ENCODE measurements around the gene CNTFR.
"Not testable (repeated sequence)": the region's sequence is repeated elsewhere in the genome, so short reads cannot be mapped to it uniquely, and the experiment has no call there.

CNTFR gene, protein sequence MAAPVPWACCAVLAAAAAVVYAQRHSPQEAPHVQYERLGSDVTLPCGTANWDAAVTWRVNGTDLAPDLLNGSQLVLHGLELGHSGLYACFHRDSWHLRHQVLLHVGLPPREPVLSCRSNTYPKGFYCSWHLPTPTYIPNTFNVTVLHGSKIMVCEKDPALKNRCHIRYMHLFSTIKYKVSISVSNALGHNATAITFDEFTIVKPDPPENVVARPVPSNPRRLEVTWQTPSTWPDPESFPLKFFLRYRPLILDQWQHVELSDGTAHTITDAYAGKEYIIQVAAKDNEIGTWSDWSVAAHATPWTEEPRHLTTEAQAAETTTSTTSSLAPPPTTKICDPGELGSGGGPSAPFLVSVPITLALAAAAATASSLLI

DNA sequence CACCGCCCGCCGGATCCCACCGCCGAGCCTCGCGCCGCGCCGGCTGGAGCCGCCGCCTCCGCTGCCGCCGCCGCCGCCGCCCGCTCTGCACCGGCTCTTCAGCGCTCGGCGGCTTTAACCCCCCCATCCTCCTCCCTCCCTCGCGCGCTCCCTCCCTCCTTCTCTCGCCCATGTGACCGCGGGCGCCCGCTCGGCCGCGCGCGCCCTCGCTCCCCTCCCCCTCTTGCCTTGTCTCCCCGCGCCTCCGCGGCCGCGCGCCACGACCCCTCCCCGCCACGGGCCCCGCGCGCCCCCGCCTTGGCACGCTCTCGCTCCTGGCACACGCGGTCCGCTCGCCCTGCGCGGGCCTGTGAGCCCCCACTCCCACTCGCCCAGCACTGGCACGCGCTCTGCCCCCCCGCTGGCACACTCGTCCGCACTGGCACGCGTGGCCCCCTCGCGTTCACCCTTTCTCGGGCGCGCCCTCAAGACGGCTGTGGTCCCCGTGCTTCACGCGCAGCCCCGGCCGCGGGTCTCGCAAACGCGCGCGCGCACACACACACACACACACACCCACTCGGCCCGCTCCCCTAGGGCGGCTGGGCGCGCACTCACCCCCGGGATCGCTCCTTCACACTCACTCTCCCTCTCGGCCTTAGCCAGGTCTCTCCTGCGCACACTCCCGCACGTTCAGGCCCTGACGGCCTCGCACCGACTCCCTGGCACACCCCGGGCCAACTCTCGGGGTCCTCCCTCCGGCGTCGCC lies at the start of gene CNTFR:
Gene CNTFR, minus strand, starts transcription at position 89 of the 745 bp plus-strand sequence. CDS start 20,743 bp downstream, outside the sequence.
- no peak within 1 kb of the TSS for H3K9ac ChIP-seq (ENCODE audit: low read depth, low read length)
- peak within 1 kb of the TSS; percentile 50 for H3K4me3 ChIP-seq (ENCODE audit: low read length)
- peaks cover 100% of the 10 kb centered on the region for H3K27me3 ChIP-seq (ENCODE audit: insufficient read depth, low read length)
- H3K9me3 ChIP-seq (ENCODE audit: insufficient read depth, low read depth, low read length) = peaks cover 3% of the 10 kb centered on the region; the same call in 1 of the 2 replicates
- H3K27ac ChIP-seq (ENCODE audit: low read length) = no peak within 1 kb of the TSS
- H3K36me3 ChIP-seq (ENCODE audit: insufficient read depth, low read depth, low read length) = no peaks in the 10 kb centered on the region
- H3K4me1 ChIP-seq (ENCODE audit: insufficient read depth, low read length) = peaks cover 13% of the 10 kb centered on the region

DNA sequence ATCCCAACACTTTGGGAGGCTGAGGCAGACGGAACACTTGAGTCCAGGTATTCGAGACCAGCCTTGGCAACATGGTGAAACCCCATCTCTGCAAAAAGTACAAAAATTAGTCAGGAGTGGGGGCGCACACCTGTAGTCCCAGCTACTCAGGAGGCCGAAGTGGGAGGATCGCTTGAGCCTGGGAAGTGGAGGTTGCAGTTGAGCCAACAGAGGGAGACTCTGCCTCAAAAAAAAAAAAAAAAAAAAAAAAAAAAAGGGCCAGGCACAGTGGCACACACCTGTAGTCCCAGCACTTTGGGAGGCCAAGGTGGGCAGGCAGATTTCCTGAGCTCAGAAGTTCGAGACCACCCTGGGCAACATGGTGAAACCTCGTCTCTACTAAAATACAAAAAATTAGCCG lies 49.8 kb upstream of the CNTFR start:
- not testable (repeated sequence) for H3K4me1 ChIP-seq (ENCODE audit: insufficient read depth, low read length); H3K9me3 ChIP-seq (ENCODE audit: insufficient read depth, low read depth, low read length)

DNA sequence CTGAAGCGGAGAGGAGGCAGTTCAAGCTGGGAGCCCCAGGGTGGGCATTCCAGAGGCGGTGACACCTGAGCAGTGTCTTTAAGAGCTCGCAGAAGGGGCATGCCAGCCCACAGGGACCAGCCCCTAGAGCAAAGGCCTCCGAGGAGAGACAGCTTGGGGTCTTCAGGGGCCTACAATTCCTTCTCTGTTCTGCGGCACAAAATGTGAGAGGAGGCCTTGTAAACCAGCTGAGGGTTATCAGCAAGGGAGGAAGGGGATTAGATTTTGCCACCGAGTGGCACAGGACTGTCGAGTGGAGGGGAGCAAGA lies 48.6 kb upstream of the CNTFR start:
- Histone ChIP-seq H3K27me3 (ENCODE audit: insufficient read depth, low read length) (peaks cover 14% of the 10 kb centered on the region), H3K4me3 (ENCODE audit: low read length) (peak overlapping the region; percentile 77), H3K9me3 (ENCODE audit: insufficient read depth, low read depth, low read length) (no peaks in the 10 kb centered on the region), H3K9ac (ENCODE audit: low read depth, low read length) (peak overlapping the region; percentile 46; the same call in 1 of the 2 replicates), H3K36me3 (ENCODE audit: insufficient read depth, low read depth, low read length) (peaks cover 11% of the 10 kb centered on the region), H3K27ac (ENCODE audit: low read length) (no peak overlapping the region), H3K4me1 (ENCODE audit: insufficient read depth, low read length) (peaks cover 6% of the 10 kb centered on the region; the same call in 1 of the 2 replicates)

More for the DNA sequence above, 49.8 kb upstream of the CNTFR start:
- Histone ChIP-seq H3K36me3 (ENCODE audit: insufficient read depth, low read depth, low read length) (peaks cover 11% of the 10 kb centered on the region), H3K27me3 (ENCODE audit: insufficient read depth, low read length) (peaks cover 14% of the 10 kb centered on the region)
- not testable (repeated sequence) for H3K9ac ChIP-seq (ENCODE audit: low read depth, low read length); H3K4me3 ChIP-seq (ENCODE audit: low read length); H3K27ac ChIP-seq (ENCODE audit: low read length)

DNA sequence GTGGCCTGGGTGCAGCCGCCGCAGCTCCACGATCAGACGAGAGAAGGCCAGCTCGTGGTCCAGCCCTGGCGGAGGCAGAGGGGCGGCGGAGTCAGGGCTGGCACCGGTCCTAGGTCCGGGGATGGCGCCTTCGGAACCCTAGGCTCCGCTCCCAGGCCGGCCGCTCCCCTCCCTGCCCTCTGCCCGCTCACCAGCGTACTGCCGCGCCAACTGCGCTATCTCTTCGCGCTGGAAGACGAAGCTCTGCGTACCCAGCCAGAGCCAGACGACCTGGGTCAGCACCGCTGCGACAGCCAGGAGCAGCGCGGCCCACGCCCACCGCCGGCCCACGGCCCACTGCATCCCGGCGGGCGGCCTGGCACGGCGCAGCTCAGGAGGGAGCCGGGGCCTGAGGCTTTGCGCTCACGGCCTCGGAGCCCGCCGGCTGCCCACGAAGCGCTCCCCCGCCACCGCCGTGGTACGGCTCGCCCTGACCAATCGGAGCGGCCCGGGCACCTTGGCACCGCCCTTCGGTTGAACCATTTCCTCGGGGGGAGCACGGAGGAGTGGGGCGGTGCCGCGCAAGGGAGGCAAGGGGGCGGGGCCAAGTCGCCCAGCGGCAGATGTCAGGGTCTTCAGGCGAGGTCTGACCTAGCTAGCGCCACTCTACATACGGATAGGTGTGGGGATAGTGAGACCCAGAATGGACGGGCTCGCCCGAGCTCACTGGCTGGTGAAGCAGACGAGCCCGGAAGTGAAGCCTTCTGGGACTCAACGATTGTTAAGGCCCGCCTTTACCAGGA lies 48.0 kb upstream of the CNTFR start, which contains the start of gene SIGMAR1:
Gene SIGMAR1, minus strand, starts transcription at position 432 of the 782 bp plus-strand sequence. Its CDS starts 90 bp downstream, at position 342.
- Histone ChIP-seq H3K4me3 (ENCODE audit: low read length) (peak within 1 kb of the TSS; percentile 77), H3K36me3 (ENCODE audit: insufficient read depth, low read depth, low read length) (peaks cover 11% of the 10 kb centered on the region), H3K4me1 (ENCODE audit: insufficient read depth, low read length) (peaks cover 6% of the 10 kb centered on the region; the same call in 1 of the 2 replicates), H3K27me3 (ENCODE audit: insufficient read depth, low read length) (peaks cover 19% of the 10 kb centered on the region), H3K9me3 (ENCODE audit: insufficient read depth, low read depth, low read length) (no peaks in the 10 kb centered on the region), H3K27ac (ENCODE audit: low read length) (no peak within 1 kb of the TSS), H3K9ac (ENCODE audit: low read depth, low read length) (peak within 1 kb of the TSS; percentile 46; the same call in 1 of the 2 replicates)

DNA sequence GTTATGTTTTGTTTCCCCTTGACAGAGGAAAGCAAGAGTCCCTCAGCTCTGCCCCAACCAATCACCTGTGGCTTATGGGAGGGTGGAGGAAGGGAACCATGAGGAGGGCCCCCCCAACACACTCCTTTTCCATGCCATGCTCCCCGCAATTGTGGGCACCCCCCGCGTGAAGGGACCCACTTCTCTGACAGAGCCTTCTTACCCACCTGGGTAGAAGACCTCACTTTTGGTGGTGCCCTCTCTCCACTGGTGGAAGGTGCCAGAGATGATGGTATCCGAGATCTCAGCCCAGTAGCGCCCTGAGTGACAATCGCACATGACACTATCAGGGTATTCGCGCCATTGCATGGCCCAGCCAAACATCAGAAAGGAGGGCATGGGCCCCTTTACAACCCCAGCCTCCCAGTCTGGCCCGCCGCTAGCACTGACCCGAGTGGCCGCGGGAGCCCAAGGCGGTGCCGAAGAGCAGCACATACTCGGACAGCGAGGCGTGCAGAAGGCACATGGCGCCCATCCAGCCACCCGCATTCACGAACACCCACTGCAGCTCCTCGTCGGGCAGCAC lies 47.3 kb upstream of the CNTFR start:
- Histone ChIP-seq H3K36me3 (ENCODE audit: insufficient read depth, low read depth, low read length) (peaks cover 11% of the 10 kb centered on the region), H3K4me1 (ENCODE audit: insufficient read depth, low read length) (peaks cover 6% of the 10 kb centered on the region; the same call in 1 of the 2 replicates), H3K27ac (ENCODE audit: low read length) (no peak overlapping the region), H3K4me3 (ENCODE audit: low read length) (peak overlapping the region; percentile 77), H3K9ac (ENCODE audit: low read depth, low read length) (peak overlapping the region; percentile 46; the same call in 1 of the 2 replicates), H3K27me3 (ENCODE audit: insufficient read depth, low read length) (peaks cover 26% of the 10 kb centered on the region), H3K9me3 (ENCODE audit: insufficient read depth, low read depth, low read length) (no peaks in the 10 kb centered on the region)

DNA sequence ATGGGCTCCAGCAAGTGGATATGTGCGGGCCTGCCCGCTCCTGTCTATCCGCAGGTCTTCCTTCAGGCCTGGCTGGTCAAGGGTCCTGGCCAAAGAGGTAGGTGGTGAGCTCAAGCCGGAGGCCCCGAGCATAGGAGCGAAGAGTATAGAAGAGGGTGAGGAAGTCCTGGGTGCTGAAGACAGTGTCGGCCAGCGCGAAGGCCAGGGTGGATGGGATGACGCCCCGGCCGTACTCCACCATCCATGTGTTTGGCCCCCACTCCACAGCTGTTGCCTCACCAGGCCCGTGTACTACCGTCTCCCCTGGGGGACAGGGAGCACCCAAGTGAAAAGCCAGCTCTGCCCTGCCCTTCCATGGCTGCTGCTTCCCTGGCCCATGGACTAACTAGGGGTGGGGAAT lies 46.0 kb upstream of the CNTFR start:
- H3K4me1 ChIP-seq (ENCODE audit: insufficient read depth, low read length) = peaks cover 6% of the 10 kb centered on the region; the same call in 1 of the 2 replicates
- peaks cover 39% of the 10 kb centered on the region for H3K27me3 ChIP-seq (ENCODE audit: insufficient read depth, low read length)
- H3K9me3 ChIP-seq (ENCODE audit: insufficient read depth, low read depth, low read length) = no peaks in the 10 kb centered on the region
- H3K27ac ChIP-seq (ENCODE audit: low read length) = no peak overlapping the region
- H3K36me3 ChIP-seq (ENCODE audit: insufficient read depth, low read depth, low read length) = peaks cover 11% of the 10 kb centered on the region
- H3K4me3 ChIP-seq (ENCODE audit: low read length) = no peak overlapping the region
- H3K9ac ChIP-seq (ENCODE audit: low read depth, low read length) = no peak overlapping the region

DNA sequence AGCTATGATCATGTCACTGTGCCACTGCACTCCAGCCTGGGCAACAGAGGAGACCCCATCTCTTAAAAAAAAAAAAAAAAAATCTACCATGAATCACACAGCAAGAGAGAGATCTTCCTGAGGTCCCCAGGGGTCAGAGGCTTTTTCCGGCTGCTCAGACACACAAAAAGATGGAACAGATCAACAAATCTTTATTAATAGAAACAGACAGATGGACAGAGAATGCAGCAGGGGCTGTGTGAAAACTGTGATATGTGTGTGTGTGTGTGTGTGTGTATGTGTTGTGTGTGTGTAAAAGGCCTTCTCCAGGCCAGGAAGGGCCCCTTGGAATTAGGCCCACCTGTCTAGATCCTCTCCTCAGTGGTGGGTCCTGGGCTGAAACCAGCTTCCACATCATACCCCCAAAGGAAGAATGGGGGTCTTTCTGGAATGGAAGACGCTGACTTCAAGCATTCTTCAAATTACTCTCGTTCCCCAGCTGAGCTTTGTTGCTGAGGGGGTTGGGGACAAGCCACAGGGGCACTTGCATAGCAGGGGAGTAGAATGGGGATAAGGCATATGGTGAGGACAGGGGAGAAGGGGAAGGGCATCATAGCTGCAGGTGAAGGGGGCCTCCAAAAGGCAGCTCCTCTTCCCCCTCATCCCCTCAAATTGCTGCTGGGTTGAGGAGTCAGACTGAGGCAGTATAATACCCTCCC lies 45.2 kb upstream of the CNTFR start:
- peaks cover 11% of the 10 kb centered on the region for H3K36me3 ChIP-seq (ENCODE audit: insufficient read depth, low read depth, low read length)
- H3K9me3 ChIP-seq (ENCODE audit: insufficient read depth, low read depth, low read length) = no peaks in the 10 kb centered on the region
- no peak overlapping the region for H3K4me3 ChIP-seq (ENCODE audit: low read length)
- peaks cover 48% of the 10 kb centered on the region for H3K27me3 ChIP-seq (ENCODE audit: insufficient read depth, low read length)
- H3K9ac ChIP-seq (ENCODE audit: low read depth, low read length) = no peak overlapping the region
- H3K27ac ChIP-seq (ENCODE audit: low read length) = no peak overlapping the region
- H3K4me1 ChIP-seq (ENCODE audit: insufficient read depth, low read length) = peaks cover 6% of the 10 kb centered on the region; the same call in 1 of the 2 replicates

DNA sequence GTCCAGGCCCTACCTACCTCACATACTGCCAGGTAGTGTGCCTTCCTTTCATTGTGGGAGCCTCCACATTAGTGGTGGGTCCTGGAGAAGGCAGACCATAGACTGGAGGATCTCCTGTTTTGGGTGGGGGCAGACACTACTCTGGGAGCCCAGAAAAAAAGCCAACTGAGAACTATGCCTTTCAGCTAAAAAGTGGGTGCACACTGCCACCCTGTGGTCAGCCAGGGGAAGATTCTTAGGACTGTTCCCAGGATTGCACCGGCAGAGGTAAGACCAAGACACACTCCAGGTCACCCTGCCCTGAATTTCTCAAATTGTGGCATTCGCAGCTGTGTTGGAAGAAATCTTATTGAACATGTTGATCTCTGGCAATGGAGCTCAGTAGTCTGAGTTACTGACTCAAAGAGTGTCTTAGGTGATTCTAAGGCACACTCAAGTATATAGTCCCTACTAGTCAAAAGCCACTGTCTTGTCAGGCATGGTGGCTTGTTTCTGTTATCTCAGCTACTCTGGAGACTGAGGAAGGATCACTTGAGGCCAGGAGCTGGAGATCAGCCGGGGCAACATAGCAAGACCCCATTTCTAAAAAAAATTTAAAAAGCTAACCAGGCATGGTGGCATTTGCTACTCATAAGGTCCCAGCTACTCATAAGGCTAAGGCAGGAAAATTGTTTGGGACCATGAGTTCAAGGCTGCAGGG lies 44.5 kb upstream of the CNTFR start:
- H3K9ac ChIP-seq (ENCODE audit: low read depth, low read length) = no peak overlapping the region

DNA sequence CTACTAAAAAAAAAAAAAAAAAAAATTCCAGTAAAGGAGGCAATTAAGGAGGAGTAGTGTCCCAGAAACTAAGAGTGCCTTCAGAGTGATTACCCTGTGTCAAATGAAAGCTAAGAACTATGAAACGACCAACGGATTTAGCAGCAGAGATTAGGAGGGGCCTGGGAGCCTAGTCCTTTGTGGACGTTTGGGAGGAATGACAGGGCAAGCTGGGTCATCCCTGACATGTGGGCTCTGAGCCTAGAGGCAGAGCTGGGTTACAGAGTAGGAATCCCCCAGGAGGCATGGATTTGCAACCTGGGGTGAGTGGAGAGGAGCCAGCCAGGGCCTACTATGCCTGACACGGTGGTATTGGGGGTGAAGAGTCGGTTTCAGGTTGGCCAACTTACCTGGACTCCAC lies 43.6 kb upstream of the CNTFR start:
- H3K27me3 ChIP-seq (ENCODE audit: insufficient read depth, low read length) = peaks cover 58% of the 10 kb centered on the region
- H3K4me3 ChIP-seq (ENCODE audit: low read length) = no peak overlapping the region
- no peaks in the 10 kb centered on the region for H3K9me3 ChIP-seq (ENCODE audit: insufficient read depth, low read depth, low read length)
- H3K4me1 ChIP-seq (ENCODE audit: insufficient read depth, low read length) = peaks cover 4% of the 10 kb centered on the region; the same call in 1 of the 2 replicates
- peaks cover 11% of the 10 kb centered on the region for H3K36me3 ChIP-seq (ENCODE audit: insufficient read depth, low read depth, low read length)
- no peak overlapping the region for H3K9ac ChIP-seq (ENCODE audit: low read depth, low read length)
- no peak overlapping the region for H3K27ac ChIP-seq (ENCODE audit: low read length)

More for the DNA sequence above, 44.5 kb upstream of the CNTFR start:
- Histone ChIP-seq H3K36me3 (ENCODE audit: insufficient read depth, low read depth, low read length) (peaks cover 11% of the 10 kb centered on the region), H3K4me3 (ENCODE audit: low read length) (no peak overlapping the region), H3K9me3 (ENCODE audit: insufficient read depth, low read depth, low read length) (no peaks in the 10 kb centered on the region), H3K4me1 (ENCODE audit: insufficient read depth, low read length) (peaks cover 6% of the 10 kb centered on the region; the same call in 1 of the 2 replicates), H3K27me3 (ENCODE audit: insufficient read depth, low read length) (peaks cover 55% of the 10 kb centered on the region), H3K27ac (ENCODE audit: low read length) (no peak overlapping the region)

DNA sequence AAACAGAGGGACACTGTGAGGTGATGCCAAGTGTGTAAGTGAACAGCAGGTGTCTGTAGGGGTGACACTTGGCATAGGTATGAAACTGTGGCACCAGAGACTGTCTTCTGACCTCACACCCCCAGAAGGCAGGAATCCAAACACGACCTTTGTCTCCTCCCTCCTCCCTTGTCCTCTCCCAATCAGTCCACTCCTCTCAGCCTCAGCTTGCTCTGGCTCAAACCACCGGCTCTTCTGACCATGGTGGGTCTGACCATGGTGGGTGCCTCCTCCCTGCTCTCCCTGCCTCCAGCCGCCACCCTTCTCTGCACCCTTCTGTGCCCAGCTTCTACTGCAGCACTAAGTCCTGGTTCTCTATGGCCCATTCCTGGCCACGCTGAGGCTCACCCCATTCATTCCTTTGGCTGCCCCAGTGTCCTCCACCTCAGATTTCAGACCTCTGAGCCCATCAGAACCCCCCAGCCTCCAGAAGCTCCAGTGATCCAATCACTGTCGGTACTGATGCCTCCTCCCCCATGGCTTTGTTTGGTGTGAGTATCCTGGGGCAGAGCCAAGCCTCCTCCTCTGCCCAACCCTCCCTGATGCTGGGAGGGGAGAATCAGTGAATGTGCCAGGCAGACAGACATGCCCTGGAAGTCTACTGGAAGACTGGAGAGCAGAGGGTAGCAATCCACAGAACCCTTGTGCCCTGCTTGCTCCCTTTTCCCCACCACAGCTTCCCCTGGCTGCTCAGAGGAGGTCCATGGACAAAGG lies 41.1 kb upstream of the CNTFR start:
- Histone ChIP-seq H3K9me3 (ENCODE audit: insufficient read depth, low read depth, low read length) (no peaks in the 10 kb centered on the region), H3K4me3 (ENCODE audit: low read length) (no peak overlapping the region), H3K4me1 (ENCODE audit: insufficient read depth, low read length) (0 out of 2 replicates have a peak, but pooled peaks cover 3% of the 10 kb centered on the region), H3K27ac (ENCODE audit: low read length) (no peak overlapping the region), H3K36me3 (ENCODE audit: insufficient read depth, low read depth, low read length) (peaks cover 9% of the 10 kb centered on the region), H3K9ac (ENCODE audit: low read depth, low read length) (no peak overlapping the region), H3K27me3 (ENCODE audit: insufficient read depth, low read length) (peaks cover 75% of the 10 kb centered on the region)

All from iPS-20b (cell line).